Stimulated activated naive CD8-positive, alpha-beta T cell treated with anti-CD3 and anti-CD28 coated beads, Interleukin-15, amount 100 ng/mL, for 72 hours (primary cell): ENCODE measurements around the gene TSHZ2.

Source experiments
- ATAC-seq: fragments of 150-1000 bp; cut with Tn5 transposase; 2 replicates; pipeline ENCODE4 v1.10.0; 2021; ENCODE audit warnings: mild to moderate bottlenecking, moderate library complexity
- DNase-seq, 2 donors: peaks; one replicate each; pipeline ENCODE4 v3.0.0; 2021 to 2022
- H3K27ac Mint-ChIP-seq, 2 donors: one replicate each; pipeline ENCODE4 v1.8.0; 2022; ENCODE audit warnings: mild to moderate bottlenecking in 2 of 2, mixed read lengths in 2 of 2, moderate library complexity in 2 of 2
- H3K27me3 Mint-ChIP-seq: one replicate; pipeline ENCODE4 v1.8.0; 2022; ENCODE audit warnings: mixed read lengths
- H3K4me1 Mint-ChIP-seq: one replicate; pipeline ENCODE4 v1.8.0; 2022; ENCODE audit warnings: mild to moderate bottlenecking, mixed read lengths
- H3K4me3 Mint-ChIP-seq, 2 donors: one replicate each; pipeline ENCODE4 v1.8.0; 2022; ENCODE audit warnings: mild to moderate bottlenecking in 2 of 2, mixed read lengths in 2 of 2, moderate library complexity in 1 of 2
- H3K9me3 Mint-ChIP-seq, 2 donors: one replicate each; pipeline ENCODE4 v1.8.0; 2022; ENCODE audit warnings: mixed read lengths in 2 of 2

Gene TSHZ2

GRCh38 chr20:53221731-53222130 lies 249.6 kb downstream of the TSHZ2 start:
- ATAC-seq, result no peak
- H3K27ac Mint-ChIP-seq, result no peak overlapping the region
- H3K4me3 Mint-ChIP-seq, result no peak overlapping the region
- no peak for DNase-seq
- no peaks in the 10 kb centered on the region for H3K27me3 Mint-ChIP-seq
- H3K4me1 Mint-ChIP-seq, result peaks cover 13% of the 10 kb centered on the region
- peaks cover 6 to 10% of the 10 kb centered on the region in 2 donors for H3K9me3 Mint-ChIP-seq

- H3K4me1 Mint-ChIP-seq, result peaks cover 6% of the 10 kb centered on the region
Measured at GRCh38 chr20:53222416-53222815, 250.3 kb downstream of the TSHZ2 start.

GRCh38 chr20:53222932-53223331 lies 250.8 kb downstream of the TSHZ2 start:
- H3K9me3 Mint-ChIP-seq, result peaks cover 6 to 10% of the 10 kb centered on the region in 2 donors
- H3K27ac Mint-ChIP-seq, result no peak overlapping the region
- DNase-seq, result no peak
- peaks cover 6% of the 10 kb centered on the region for H3K4me1 Mint-ChIP-seq
- no peak for ATAC-seq
- H3K4me3 Mint-ChIP-seq, result no peak overlapping the region
- no peaks in the 10 kb centered on the region for H3K27me3 Mint-ChIP-seq

More at GRCh38 chr20:53222416-53222815, 250.3 kb downstream of the TSHZ2 start:
- Mint-ChIP-seq H3K27ac (no peak overlapping the region), H3K27me3 (no peaks in the 10 kb centered on the region), H3K9me3 (peaks cover 6 to 10% of the 10 kb centered on the region in 2 donors), H3K4me3 (no peak overlapping the region)
- ATAC-seq (no peak), DNase-seq (no peak)

GRCh38 chr20:53223626-53224172 lies 251.5 kb downstream of the TSHZ2 start:
- no peak overlapping the region for H3K4me3 Mint-ChIP-seq
- ATAC-seq (no peak), DNase-seq (no peak)
- no peak overlapping the region for H3K27ac Mint-ChIP-seq
- H3K4me1 Mint-ChIP-seq, result peaks cover 6% of the 10 kb centered on the region
- peaks cover 6 to 10% of the 10 kb centered on the region in 2 donors for H3K9me3 Mint-ChIP-seq
- no peaks in the 10 kb centered on the region for H3K27me3 Mint-ChIP-seq

- Mint-ChIP-seq H3K4me1 (peaks cover 6% of the 10 kb centered on the region), H3K4me3 (no peak overlapping the region), H3K27me3 (no peaks in the 10 kb centered on the region), H3K27ac (no peak overlapping the region), H3K9me3 (peaks cover 6 to 10% of the 10 kb centered on the region in 2 donors)
- DNase-seq (no peak), ATAC-seq (no peak)
Measured at GRCh38 chr20:53224851-53225250, 252.7 kb downstream of the TSHZ2 start.

GRCh38 chr20:53226826-53227225 lies 254.7 kb downstream of the TSHZ2 start:
- no peaks in the 10 kb centered on the region for H3K27me3 Mint-ChIP-seq
- no peak for DNase-seq
- ATAC-seq, result no peak
- H3K4me1 Mint-ChIP-seq, result no peaks in the 10 kb centered on the region
- H3K9me3 Mint-ChIP-seq, result no peaks in the 10 kb centered on the region
- no peak overlapping the region for H3K27ac Mint-ChIP-seq
- H3K4me3 Mint-ChIP-seq, result no peak overlapping the region

GRCh38 chr20:53227523-53227922 lies 255.4 kb downstream of the TSHZ2 start:
- Mint-ChIP-seq H3K9me3 (no peaks in the 10 kb centered on the region), H3K27ac (peak overlapping the region in 1 of 2 donors; percentile 54), H3K4me3 (no peak overlapping the region), H3K27me3 (no peaks in the 10 kb centered on the region), H3K4me1 (no peaks in the 10 kb centered on the region)
- ATAC-seq (no peak), DNase-seq (no peak)

GRCh38 chr20:53231061-53231460 lies 258.9 kb downstream of the TSHZ2 start:
- no peak overlapping the region for H3K4me3 Mint-ChIP-seq
- H3K4me1 Mint-ChIP-seq, result no peaks in the 10 kb centered on the region
- ATAC-seq, result no peak
- peaks cover 4% of the 10 kb centered on the region for H3K27me3 Mint-ChIP-seq
- no peak overlapping the region for H3K27ac Mint-ChIP-seq
- DNase-seq, result no peak
- peaks cover 4 to 10% of the 10 kb centered on the region in 2 donors for H3K9me3 Mint-ChIP-seq

GRCh38 chr20:53237461-53237860 lies 265.3 kb downstream of the TSHZ2 start:
- no peak overlapping the region for H3K4me3 Mint-ChIP-seq
- H3K4me1 Mint-ChIP-seq, result no peaks in the 10 kb centered on the region
- no peak for DNase-seq
- peaks cover 14% of the 10 kb centered on the region for H3K27me3 Mint-ChIP-seq
- no peak overlapping the region for H3K27ac Mint-ChIP-seq
- no peak for ATAC-seq
- H3K9me3 Mint-ChIP-seq, result peaks cover 12 to 18% of the 10 kb centered on the region in 2 donors

GRCh38 chr20:53238121-53238660 lies 266.0 kb downstream of the TSHZ2 start:
- peaks cover 12 to 18% of the 10 kb centered on the region in 2 donors for H3K9me3 Mint-ChIP-seq
- H3K27me3 Mint-ChIP-seq, result peaks cover 14% of the 10 kb centered on the region
- no peak overlapping the region for H3K27ac Mint-ChIP-seq
- no peaks in the 10 kb centered on the region for H3K4me1 Mint-ChIP-seq
- no peak overlapping the region for H3K4me3 Mint-ChIP-seq
- DNase-seq (no peak), ATAC-seq (no peak)

GRCh38 chr20:53243152-53243551 lies 271.0 kb downstream of the TSHZ2 start:
- H3K9me3 Mint-ChIP-seq, result no peaks in the 10 kb centered on the region
- peaks cover 6% of the 10 kb centered on the region for H3K27me3 Mint-ChIP-seq
- H3K27ac Mint-ChIP-seq, result no peak overlapping the region
- DNase-seq (no peak), ATAC-seq (no peak)
- no peaks in the 10 kb centered on the region for H3K4me1 Mint-ChIP-seq
- H3K4me3 Mint-ChIP-seq, result no peak overlapping the region

GRCh38 chr20:53244711-53245110 lies 272.6 kb downstream of the TSHZ2 start:
- no peaks in the 10 kb centered on the region for H3K9me3 Mint-ChIP-seq
- no peak for ATAC-seq
- H3K4me3 Mint-ChIP-seq, result no peak overlapping the region
- DNase-seq, result no peak
- peaks cover 13% of the 10 kb centered on the region for H3K27me3 Mint-ChIP-seq
- no peaks in the 10 kb centered on the region for H3K4me1 Mint-ChIP-seq
- H3K27ac Mint-ChIP-seq, result no peak overlapping the region

- no peak overlapping the region for H3K4me3 Mint-ChIP-seq
- no peak for ATAC-seq
- no peak overlapping the region for H3K27ac Mint-ChIP-seq
- H3K27me3 Mint-ChIP-seq, result peaks cover 10% of the 10 kb centered on the region
- no peaks in the 10 kb centered on the region for H3K4me1 Mint-ChIP-seq
- no peaks in the 10 kb centered on the region for H3K9me3 Mint-ChIP-seq
- DNase-seq, result no peak
Measured at GRCh38 chr20:53245574-53245973, 273.4 kb downstream of the TSHZ2 start.

- no peak for ATAC-seq
- Mint-ChIP-seq H3K4me3 (no peak overlapping the region), H3K4me1 (no peaks in the 10 kb centered on the region), H3K27ac (no peak overlapping the region), H3K27me3 (peaks cover 8% of the 10 kb centered on the region), H3K9me3 (no peaks in the 10 kb centered on the region)
- no peak for DNase-seq
Measured at GRCh38 chr20:53247468-53248103, 275.4 kb downstream of the TSHZ2 start.

GRCh38 chr20:53250456-53250855 lies 278.3 kb downstream of the TSHZ2 start:
- ATAC-seq (no peak), DNase-seq (no peak)
- peaks cover 6% of the 10 kb centered on the region for H3K4me1 Mint-ChIP-seq
- H3K4me3 Mint-ChIP-seq, result no peak overlapping the region
- no peak overlapping the region for H3K27ac Mint-ChIP-seq
- H3K9me3 Mint-ChIP-seq, result peaks cover 0 to 3% of the 10 kb centered on the region in 2 donors
- peaks cover 8% of the 10 kb centered on the region for H3K27me3 Mint-ChIP-seq

GRCh38 chr20:53252002-53252401 lies 279.8 kb downstream of the TSHZ2 start:
- DNase-seq (no peak), ATAC-seq (no peak)
- Mint-ChIP-seq H3K27me3 (peaks cover 8% of the 10 kb centered on the region), H3K9me3 (peaks cover 0 to 3% of the 10 kb centered on the region in 2 donors), H3K4me1 (peaks cover 6% of the 10 kb centered on the region), H3K4me3 (no peak overlapping the region), H3K27ac (no peak overlapping the region)
